DMS53 treated with DMSO at 0.1 percent for 48 hours (cell line): ENCODE measurements around the gene AHI1.

ENCODE experiments used
- DNase-seq: peaks from one replicate; lab custom pipeline; 2025; ENCODE audit not compliant: unreplicated experiment; lab: John Stamatoyannopoulos, UW

AHI1 gene

GRCh38 chr6:135304883-135305282, 192.7 kb downstream of the AHI1 start:
- DNase-seq: no peak

GRCh38 chr6:135301304-135301703, 196.2 kb downstream of the AHI1 start:
- no peak for DNase-seq

- DNase-seq: no peak
These were observed 197.0 kb downstream of the AHI1 start for GRCh38 chr6:135300576-135300975.

- DNase-seq: no peak
These were observed 198.3 kb downstream of the AHI1 start for GRCh38 chr6:135299256-135299655.

GRCh38 chr6:135298455-135298854, 199.1 kb downstream of the AHI1 start:
- DNase-seq: no peak

GRCh38 chr6:135296715-135297114, 200.8 kb downstream of the AHI1 start:
- DNase-seq: no peak

GRCh38 chr6:135295085-135295484, 202.5 kb downstream of the AHI1 start:
- DNase-seq: no peak

GRCh38 chr6:135291288-135292076, 206.1 kb downstream of the AHI1 start:
- DNase-seq: no peak

GRCh38 chr6:135289816-135290215, 207.7 kb downstream of the AHI1 start:
- DNase-seq: no peak

- no peak for DNase-seq
These were observed 210.5 kb downstream of the AHI1 start for GRCh38 chr6:135286962-135287538.

- DNase-seq: no peak
These were observed 212.4 kb downstream of the AHI1 start for GRCh38 chr6:135285165-135285564.

- DNase-seq: no peak
These were observed 213.6 kb downstream of the AHI1 start for GRCh38 chr6:135283926-135284325.

- DNase-seq: no peak
These were observed 215.1 kb downstream of the AHI1 start for GRCh38 chr6:135282395-135282794.

- DNase-seq: no peak
These were observed 215.6 kb downstream of the AHI1 start for GRCh38 chr6:135281964-135282363.

- no peak for DNase-seq
These were observed 216.3 kb downstream of the AHI1 start for GRCh38 chr6:135281227-135281626.

GRCh38 chr6:135280375-135281136, 217.0 kb downstream of the AHI1 start:
- no peak for DNase-seq

- DNase-seq: no peak
These were observed 220.1 kb downstream of the AHI1 start for GRCh38 chr6:135277422-135277821.

GRCh38 chr6:135274561-135275293, 222.8 kb downstream of the AHI1 start:
- DNase-seq: no peak

- DNase-seq: no peak
These were observed 225.9 kb downstream of the AHI1 start for GRCh38 chr6:135271626-135272025.

GRCh38 chr6:135270676-135271536, 226.6 kb downstream of the AHI1 start:
- DNase-seq: peak; percentile 64
